ENCODE measurements around the gene ARHGEF28.

GRCh38 chr5:73801686-73802085, 175.7 kb downstream of the ARHGEF28 start:
- TF ChIP-seq, protein P1, sequence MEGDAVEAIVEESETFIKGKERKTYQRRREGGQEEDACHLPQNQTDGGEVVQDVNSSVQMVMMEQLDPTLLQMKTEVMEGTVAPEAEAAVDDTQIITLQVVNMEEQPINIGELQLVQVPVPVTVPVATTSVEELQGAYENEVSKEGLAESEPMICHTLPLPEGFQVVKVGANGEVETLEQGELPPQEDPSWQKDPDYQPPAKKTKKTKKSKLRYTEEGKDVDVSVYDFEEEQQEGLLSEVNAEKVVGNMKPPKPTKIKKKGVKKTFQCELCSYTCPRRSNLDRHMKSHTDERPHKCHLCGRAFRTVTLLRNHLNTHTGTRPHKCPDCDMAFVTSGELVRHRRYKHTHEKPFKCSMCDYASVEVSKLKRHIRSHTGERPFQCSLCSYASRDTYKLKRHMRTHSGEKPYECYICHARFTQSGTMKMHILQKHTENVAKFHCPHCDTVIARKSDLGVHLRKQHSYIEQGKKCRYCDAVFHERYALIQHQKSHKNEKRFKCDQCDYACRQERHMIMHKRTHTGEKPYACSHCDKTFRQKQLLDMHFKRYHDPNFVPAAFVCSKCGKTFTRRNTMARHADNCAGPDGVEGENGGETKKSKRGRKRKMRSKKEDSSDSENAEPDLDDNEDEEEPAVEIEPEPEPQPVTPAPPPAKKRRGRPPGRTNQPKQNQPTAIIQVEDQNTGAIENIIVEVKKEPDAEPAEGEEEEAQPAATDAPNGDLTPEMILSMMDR (IDR thresholded peaks at IDR 0.05), result no peak
- no peak for TF ChIP-seq POLR2A (IDR thresholded peaks at IDR 0.05)
